ENCODE results near the gene DNASE1L3. TPM values are rescaled to one million over a fixed set of nuclear protein-coding genes. Genes with fewer than 3 reads are reported as not detected.
"Not testable (repeated sequence)": the region's sequence is repeated elsewhere in the genome, so short reads cannot be mapped to it uniquely, and the experiment has no call there.

The DNASE1L3 gene
- total and polyA plus RNA-seq, 2 of the 4 experiments (the other 2 are of a cell fraction), result not detected

- H3K36me3 ChIP-seq (ENCODE audit: control insufficient read depth, insufficient read depth, low read length), result no peaks in the 10 kb centered on the region
- DNase-seq (no peak), ATAC-seq (ENCODE audit: low read depth) (no peak)
- WGBS, 2 experiments (ENCODE audit: extremely low coverage in 2 of 2, insufficient read length in 1 of 2), result 40% methylated on average over 1 of the region's 1 CpG; no CpG with 5 or more reads in 1 of the 2 experiments
- no peaks in the 10 kb centered on the region for H3K79me1 ChIP-seq (ENCODE audit: low read depth in 1 of 2, low read length in 2 of 2)
- H3K27me3 ChIP-seq (ENCODE audit: control insufficient read depth, insufficient read depth, low read length), result peaks cover 18% of the 10 kb centered on the region
- no peaks in the 10 kb centered on the region for H3K4me1 ChIP-seq (ENCODE audit: control insufficient read depth, insufficient read depth, low read length)
- H3K9me3 ChIP-seq (ENCODE audit: control insufficient read depth, insufficient read depth, low read length), result no peaks in the 10 kb centered on the region
- dilution Hi-C loops (cut with HindIII; ENCODE audit: low sequenced_read_pairs, unreplicated experiment) (no loop called here), in situ Hi-C loops (cut with MboI; ENCODE audit: low sequenced_read_pairs) (no loop called here), intact Hi-C loops (cut with micrococcal nuclease) (no loop called here)
- no peak overlapping the region for H3K4me2 ChIP-seq (ENCODE audit: low read depth, low read length)
- no peak overlapping the region for H3K4ac ChIP-seq (ENCODE audit: low read depth, low read length)
- no peak overlapping the region for H2BK15ac ChIP-seq (ENCODE audit: low read depth, low read length)
- H3K56ac ChIP-seq (ENCODE audit: extremely low read depth, insufficient read depth, low read length), result no peak overlapping the region
- no peak overlapping the region for H3K27ac ChIP-seq (ENCODE audit: insufficient read depth, low read length)
- H4K91ac ChIP-seq (ENCODE audit: insufficient read depth, low read depth, low read length), result no peak overlapping the region
- no peak for TF ChIP-seq POLR2A (IDR thresholded peaks at IDR 0.05; ENCODE audit: low read depth, low read length)
- no peak for TF ChIP-seq SMC3 (IDR thresholded peaks at IDR 0.05; ENCODE audit: low read depth, low read length)
- TF ChIP-seq MAFK (IDR thresholded peaks at IDR 0.05; ENCODE audit: low read depth, low read length), result no peak
- no peak for TF ChIP-seq RCOR1 (IDR thresholded peaks at IDR 0.05; ENCODE audit: insufficient replicate concordance, low read length)
- no peak for TF ChIP-seq RAD21 (IDR thresholded peaks at IDR 0.05; ENCODE audit: low read length)
- TF ChIP-seq CHD1 (IDR thresholded peaks at IDR 0.05; ENCODE audit: low read depth, low read length), result no peak
- TF ChIP-seq MXI1 (IDR thresholded peaks at IDR 0.05; ENCODE audit: borderline replicate concordance, low read depth, low read length), result no peak
- no peak for TF ChIP-seq MAZ (IDR thresholded peaks at IDR 0.05; ENCODE audit: borderline replicate concordance, low read depth, low read length)
- no peak overlapping the region for H3K18ac ChIP-seq (ENCODE audit: low read depth, low read length)
- ChIA-PET CTCF (interaction anchor here (1.0 kb wide), 1 partner anchor 14 kb away, joined by 6 read pairs; no protein-coding TSS in a partner anchor), POLR2A (ENCODE audit: unreplicated experiment) (no interaction called here)
- no peak overlapping the region for H2BK20ac ChIP-seq (ENCODE audit: low read depth, low read length)
- no peak overlapping the region for H2AFZ ChIP-seq (replicated peaks; ENCODE audit: low read length, poor library complexity)
- no TSS peak for BruUV-seq (replicated peaks)
- H3K4me3 ChIP-seq (ENCODE audit: insufficient read depth, low read depth, low read length), result no peak overlapping the region
- H2AK5ac ChIP-seq (ENCODE audit: low read depth, low read length), result no peak overlapping the region
- no peak overlapping the region for H2AK9ac ChIP-seq (replicated peaks; ENCODE audit: low read depth, low read length, poor library complexity)
- H2BK120ac ChIP-seq (ENCODE audit: low read depth, low read length), result no peak overlapping the region
- H4K8ac ChIP-seq (ENCODE audit: low read depth in 2 of 2, low read length in 2 of 2), result no peak overlapping the region
- no peaks in the 10 kb centered on the region for H3K9me1 ChIP-seq (ENCODE audit: insufficient read depth, low read length)
- no peaks in the 10 kb centered on the region for H4K20me1 ChIP-seq (ENCODE audit: insufficient read depth, low read length)
- no peak overlapping the region for H3K14ac ChIP-seq (replicated peaks; ENCODE audit: low read depth, low read length)
- H4K5ac ChIP-seq (ENCODE audit: low read depth, low read length), result no peak overlapping the region
- H2BK5ac ChIP-seq (ENCODE audit: low read depth, low read length, poor library complexity, severe bottlenecking), result no peak overlapping the region
- H3K9ac ChIP-seq (ENCODE audit: low read depth, low read length), result no peak overlapping the region
- no peak overlapping the region for H3K23ac ChIP-seq (ENCODE audit: low read depth, low read length)
Measured at GRCh38 chr3:58230876-58231552, 20.2 kb upstream of the DNASE1L3 start.

- H4K5ac ChIP-seq (ENCODE audit: low read depth, low read length); H3K9ac ChIP-seq (ENCODE audit: low read depth, low read length); H3K9me1 ChIP-seq (ENCODE audit: insufficient read depth, low read length); H3K56ac ChIP-seq (ENCODE audit: extremely low read depth, insufficient read depth, low read length); H3K14ac ChIP-seq (replicated peaks; ENCODE audit: low read depth, low read length); H3K4ac ChIP-seq (ENCODE audit: low read depth, low read length); H2BK5ac ChIP-seq (ENCODE audit: low read depth, low read length, poor library complexity, severe bottlenecking); POLR2A ChIA-PET (ENCODE audit: unreplicated experiment); H2BK15ac ChIP-seq (ENCODE audit: low read depth, low read length); H3K23ac ChIP-seq (ENCODE audit: low read depth, low read length); H3K4me3 ChIP-seq (ENCODE audit: insufficient read depth, low read depth, low read length); H3K79me1 ChIP-seq (ENCODE audit: low read depth in 1 of 2, low read length in 2 of 2); intact Hi-C loops (cut with micrococcal nuclease); H2BK20ac ChIP-seq (ENCODE audit: low read depth, low read length); H3K9me3 ChIP-seq (ENCODE audit: control insufficient read depth, insufficient read depth, low read length); BruUV-seq (replicated peaks); H4K20me1 ChIP-seq (ENCODE audit: insufficient read depth, low read length); H3K36me3 ChIP-seq (ENCODE audit: control insufficient read depth, insufficient read depth, low read length); in situ Hi-C loops (cut with MboI; ENCODE audit: low sequenced_read_pairs); dilution Hi-C loops (cut with HindIII; ENCODE audit: low sequenced_read_pairs, unreplicated experiment); H2AFZ ChIP-seq (replicated peaks; ENCODE audit: low read length, poor library complexity); H3K27ac ChIP-seq (ENCODE audit: insufficient read depth, low read length); H2AK5ac ChIP-seq (ENCODE audit: low read depth, low read length); H4K8ac ChIP-seq (ENCODE audit: low read depth in 2 of 2, low read length in 2 of 2); H3K18ac ChIP-seq (ENCODE audit: low read depth, low read length); H3K4me2 ChIP-seq (ENCODE audit: low read depth, low read length); H3K4me1 ChIP-seq (ENCODE audit: control insufficient read depth, insufficient read depth, low read length); ATAC-seq (ENCODE audit: low read depth); H2BK120ac ChIP-seq (ENCODE audit: low read depth, low read length); DNase-seq; H2AK9ac ChIP-seq (replicated peaks; ENCODE audit: low read depth, low read length, poor library complexity); H4K91ac ChIP-seq (ENCODE audit: insufficient read depth, low read depth, low read length): not testable (repeated sequence)
- peaks cover 37% of the 10 kb centered on the region for H3K27me3 ChIP-seq (ENCODE audit: control insufficient read depth, insufficient read depth, low read length)
- CTCF ChIA-PET, result interaction anchor here (1.6 kb wide), 1 partner anchor 11 kb away, joined by 8 read pairs; no protein-coding TSS in a partner anchor
- WGBS, 2 experiments (ENCODE audit: extremely low coverage in 2 of 2, insufficient read length in 1 of 2), result no CpG with 5 or more reads among the region's 3 CpGs
Measured at GRCh38 chr3:58227933-58228332, 17.2 kb upstream of the DNASE1L3 start.

Measured in IMR-90 (cell line).